Mononuclear cell (primary cell): ENCODE results near the gene RAB40C. TPM values are rescaled to one million over a fixed set of nuclear protein-coding genes. Genes with fewer than 3 reads are reported as not detected.

Experiments used
- H3K27me3 ChIP-seq: 2 replicates; pipeline ENCODE4 v1.6.0; 2011; ENCODE audit warnings: low read length, control low read depth; ENCODE audit not compliant: insufficient read depth
- H3K4me1 ChIP-seq: 2 replicates; pipeline ENCODE4 v1.5.1; 2011; ENCODE audit warnings: mild to moderate bottlenecking, low read length, control low read depth; ENCODE audit not compliant: insufficient read depth
- H3K4me3 ChIP-seq: 2 replicates; pipeline ENCODE4 v1.5.1; 2011; ENCODE audit warnings: mild to moderate bottlenecking, low read length, moderate library complexity
- H3K9me3 ChIP-seq: 2 replicates; pipeline ENCODE4 v1.5.1; 2011; ENCODE audit warnings: low read depth, mild to moderate bottlenecking, control low read depth, low read length
- total RNA-seq: library from RNA; depleted of rRNA; stranded (reverse); fragments of >200 nt; gene quantifications from one replicate; pipeline ENCODE4 v1.2.3, GENCODE V29; 2012

RAB40C gene
- total RNA-seq, 1 donor, result 6.6 TPM

DNA sequence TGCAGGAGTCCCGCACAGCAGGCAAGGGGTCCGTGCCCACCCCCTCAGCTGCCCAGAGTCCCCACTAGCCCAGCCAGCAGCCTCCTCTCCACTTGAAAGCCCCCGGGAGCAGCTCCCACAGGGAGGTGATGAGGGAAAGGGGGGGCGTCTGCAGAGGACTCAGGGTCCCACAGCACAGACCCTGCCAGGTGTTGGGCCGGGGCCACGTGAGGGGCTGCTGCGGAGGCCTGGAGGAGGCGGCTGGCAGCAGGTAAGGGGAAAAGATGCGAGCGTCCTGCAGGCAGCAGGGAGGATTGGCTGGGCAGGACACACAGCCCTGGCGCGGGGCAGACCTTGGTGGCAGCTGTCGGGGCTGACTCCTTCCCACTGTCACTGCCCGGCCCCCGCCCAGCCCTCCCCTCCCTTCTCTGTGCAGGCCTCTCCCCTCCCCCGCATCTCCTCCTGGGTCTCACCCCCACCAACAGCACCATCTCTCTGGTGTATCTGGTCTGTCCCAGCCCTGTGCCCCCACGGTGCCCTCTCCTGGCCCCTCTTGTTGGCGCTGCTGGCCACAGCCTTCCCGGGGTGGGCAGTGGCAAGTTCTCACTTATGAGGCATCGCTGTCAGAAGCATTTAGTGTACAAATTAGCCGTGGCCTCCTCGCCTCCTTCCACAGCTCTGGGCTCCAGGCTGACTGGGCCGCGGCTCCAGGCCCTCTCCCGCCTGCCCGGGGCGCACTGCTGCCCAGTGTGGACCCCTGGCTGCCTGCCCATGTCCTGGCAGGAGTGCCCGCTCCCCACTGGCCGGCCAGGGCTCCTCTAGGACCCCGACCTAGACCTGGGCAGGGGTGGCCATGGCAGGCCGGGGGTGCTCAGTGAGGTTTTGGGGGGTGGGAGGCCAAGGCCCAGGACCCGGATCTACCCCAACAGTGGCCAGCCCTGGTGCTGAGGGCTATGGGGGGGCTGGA, 34.1 kb upstream of the RAB40C start:
- Histone ChIP-seq H3K27me3 (peaks cover 3% of the 10 kb centered on the region), H3K9me3 (no peaks in the 10 kb centered on the region), H3K4me1 (no peaks in the 10 kb centered on the region), H3K4me3 (no peak overlapping the region)

DNA sequence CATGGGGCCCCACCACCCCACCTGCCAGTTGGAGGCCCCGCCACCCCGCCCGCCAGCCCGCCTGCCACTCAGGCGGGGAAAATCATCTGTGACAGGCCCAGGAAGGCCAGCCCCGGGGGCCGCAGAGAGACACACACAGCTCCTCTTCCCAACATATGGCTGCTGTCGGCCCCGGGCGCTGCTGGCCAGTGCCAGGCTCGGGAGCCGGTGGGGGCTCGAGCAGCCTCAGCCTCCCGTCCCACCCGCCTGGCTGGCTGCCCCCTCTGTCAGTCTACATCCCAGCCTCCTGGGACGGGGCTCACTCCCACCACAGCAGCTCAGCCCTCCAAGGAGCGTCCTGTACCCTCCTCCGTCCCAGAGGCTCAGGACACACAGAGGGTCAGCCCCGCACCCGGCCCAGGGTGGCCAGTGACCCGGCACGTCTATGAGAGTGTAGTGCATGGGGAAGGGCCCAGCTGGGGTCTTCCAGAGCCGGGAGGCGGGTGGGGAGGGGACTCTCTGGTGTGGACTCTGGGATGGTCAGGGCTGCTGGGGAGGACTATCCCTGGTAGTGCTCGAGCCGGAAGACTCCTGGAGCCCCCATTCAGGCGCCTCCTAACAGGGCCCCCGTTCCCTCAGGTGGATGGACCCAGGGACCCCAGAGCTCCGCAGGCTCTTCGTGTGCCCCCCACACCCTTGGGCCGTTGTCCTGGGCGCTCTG, 33.2 kb upstream of the RAB40C start:
- H3K9me3 ChIP-seq, result no peaks in the 10 kb centered on the region
- H3K27me3 ChIP-seq, result peaks cover 3% of the 10 kb centered on the region
- no peak overlapping the region for H3K4me3 ChIP-seq
- no peaks in the 10 kb centered on the region for H3K4me1 ChIP-seq

DNA sequence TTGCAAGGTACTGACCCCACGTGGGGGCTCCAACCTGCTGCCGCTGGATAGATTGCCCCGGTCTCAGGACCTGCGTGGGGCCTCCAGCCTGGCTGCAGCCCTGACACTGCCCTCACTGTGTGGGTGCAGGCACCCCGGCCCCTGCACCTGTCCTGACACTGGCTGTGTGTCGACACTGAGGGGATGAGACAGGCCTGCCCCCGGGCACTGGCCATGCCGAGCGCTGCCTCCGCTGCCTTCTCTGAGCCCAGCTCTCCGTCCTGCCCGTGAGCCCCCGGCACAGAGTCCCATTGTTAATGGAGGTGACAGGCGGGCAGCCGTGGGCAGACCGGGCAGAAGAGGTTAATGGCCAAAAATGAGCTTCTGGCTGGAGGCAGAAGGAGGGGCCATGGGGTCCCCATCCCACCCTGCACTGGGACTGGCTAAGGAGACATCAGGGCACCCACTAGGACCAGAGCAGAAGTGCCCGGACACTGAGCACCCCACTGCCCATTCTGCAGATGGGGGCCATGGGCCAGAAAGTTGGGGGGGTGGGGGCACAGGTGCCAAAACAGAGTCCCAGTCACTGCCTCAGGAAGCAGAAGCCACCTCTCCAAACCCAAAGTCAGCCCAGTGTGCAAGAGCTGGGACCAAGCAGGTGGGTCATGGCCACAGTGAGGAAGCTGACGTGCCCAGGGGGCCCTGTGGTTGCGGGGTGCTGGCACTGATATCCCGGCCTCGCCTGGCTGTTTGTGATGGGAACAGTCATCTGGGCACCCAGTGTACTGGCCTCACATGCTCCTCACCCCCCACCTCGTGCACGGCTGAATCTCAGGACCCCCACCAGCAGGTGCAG, 32.2 kb upstream of the RAB40C start:
- no peak overlapping the region for H3K4me3 ChIP-seq
- H3K4me1 ChIP-seq, result no peaks in the 10 kb centered on the region
- H3K27me3 ChIP-seq, result peaks cover 3% of the 10 kb centered on the region
- no peaks in the 10 kb centered on the region for H3K9me3 ChIP-seq

DNA sequence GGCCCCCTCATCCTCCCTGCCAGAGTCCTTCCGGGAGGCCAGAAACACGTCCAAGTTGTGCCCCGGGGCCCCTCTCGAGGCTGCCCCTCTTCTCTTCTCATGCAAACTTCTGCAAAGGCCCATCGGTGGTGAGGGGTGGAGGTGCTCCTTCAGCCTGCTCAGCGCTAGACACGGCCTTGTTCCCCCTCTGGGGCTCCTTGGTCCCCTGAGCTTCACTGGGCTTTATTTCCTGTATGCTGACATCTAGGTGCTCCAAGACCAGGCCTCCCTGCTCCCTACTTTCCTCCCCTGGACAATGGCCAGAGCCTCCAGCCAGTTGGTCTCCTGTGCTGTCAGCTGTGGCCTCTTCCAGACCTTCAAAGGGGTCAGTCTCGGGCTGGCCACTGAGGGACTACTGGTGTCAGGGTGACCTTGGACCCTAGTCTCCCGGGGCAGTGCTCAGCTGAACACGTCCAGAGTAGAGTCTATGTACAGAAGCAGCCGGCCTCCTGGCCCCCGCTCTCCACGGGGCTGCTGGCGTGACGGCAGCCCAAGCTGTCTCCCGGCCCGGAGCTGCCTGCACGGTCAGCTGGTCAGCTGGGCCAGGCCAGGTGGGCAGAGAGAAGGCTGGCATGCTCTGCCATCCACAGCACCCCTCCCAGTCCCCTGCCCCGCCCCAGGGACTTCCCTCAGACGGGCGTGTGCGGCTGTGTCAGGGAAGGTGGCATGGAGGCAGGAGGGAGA, 31.4 kb upstream of the RAB40C start:
- Histone ChIP-seq H3K27me3 (peaks cover 3% of the 10 kb centered on the region), H3K4me1 (no peaks in the 10 kb centered on the region), H3K4me3 (no peak overlapping the region), H3K9me3 (no peaks in the 10 kb centered on the region)

DNA sequence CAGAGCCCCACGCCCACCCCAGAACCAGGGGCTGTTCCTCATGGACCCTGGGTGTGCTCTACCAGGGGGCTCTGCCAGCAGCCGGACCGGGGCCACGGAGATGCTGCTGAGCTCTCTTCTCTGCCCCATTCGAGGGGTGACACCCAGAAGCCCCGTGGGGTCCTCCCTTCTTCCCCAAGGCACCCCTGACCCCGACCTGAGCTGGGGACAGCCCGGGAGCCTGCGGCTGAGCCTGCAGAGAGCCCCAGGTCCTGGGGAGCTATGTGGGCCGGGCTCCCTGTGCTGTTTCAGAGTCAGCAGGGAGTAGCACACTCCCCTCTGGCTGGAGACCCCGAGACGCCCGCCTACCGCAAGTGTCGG, 30.9 kb upstream of the RAB40C start:
- no peaks in the 10 kb centered on the region for H3K9me3 ChIP-seq
- no peak overlapping the region for H3K4me3 ChIP-seq
- no peaks in the 10 kb centered on the region for H3K4me1 ChIP-seq
- H3K27me3 ChIP-seq, result peaks cover 3% of the 10 kb centered on the region

DNA sequence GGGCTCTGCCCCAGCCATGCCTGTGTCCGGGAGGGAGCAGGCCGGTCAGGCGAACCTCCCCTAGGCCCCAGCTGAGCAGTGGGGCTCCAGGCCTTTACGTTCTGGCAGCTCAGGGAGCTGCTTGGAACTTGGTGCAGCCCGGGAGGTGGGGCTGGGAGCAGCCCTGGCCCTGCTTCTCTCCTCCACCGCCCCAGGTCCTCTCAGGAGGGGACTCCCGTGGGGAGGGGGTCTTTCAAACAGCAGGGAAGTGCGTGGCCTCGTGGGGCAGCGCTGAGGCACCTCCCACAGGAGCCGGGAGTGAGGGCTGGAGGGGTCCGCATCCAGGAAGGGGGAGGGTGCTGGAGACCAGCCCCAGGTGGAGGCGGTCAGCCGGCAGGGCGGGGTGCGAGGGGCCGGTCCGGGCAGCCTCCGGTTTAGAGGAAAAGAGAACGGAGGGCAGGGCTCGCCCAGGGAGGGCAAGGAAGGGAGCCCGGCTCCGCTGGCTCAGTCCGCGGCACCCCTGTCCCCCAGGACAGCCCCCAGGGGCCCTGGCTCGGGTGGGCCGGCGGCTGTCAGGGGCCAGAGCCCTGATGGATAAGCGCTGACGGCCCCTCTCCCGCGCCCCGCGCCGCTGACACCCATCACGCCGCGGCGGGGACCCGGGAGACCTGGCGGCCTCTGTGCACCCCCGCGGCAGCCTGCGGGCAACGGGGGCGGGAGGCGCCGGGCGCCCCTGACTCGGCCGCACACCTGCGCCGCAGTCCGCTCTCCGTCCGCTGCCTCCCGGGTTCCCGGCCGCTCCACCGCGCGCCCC, 30.3 kb upstream of the RAB40C start:
- Histone ChIP-seq H3K9me3 (no peaks in the 10 kb centered on the region), H3K4me3 (no peak overlapping the region), H3K4me1 (no peaks in the 10 kb centered on the region), H3K27me3 (peaks cover 3% of the 10 kb centered on the region)

DNA sequence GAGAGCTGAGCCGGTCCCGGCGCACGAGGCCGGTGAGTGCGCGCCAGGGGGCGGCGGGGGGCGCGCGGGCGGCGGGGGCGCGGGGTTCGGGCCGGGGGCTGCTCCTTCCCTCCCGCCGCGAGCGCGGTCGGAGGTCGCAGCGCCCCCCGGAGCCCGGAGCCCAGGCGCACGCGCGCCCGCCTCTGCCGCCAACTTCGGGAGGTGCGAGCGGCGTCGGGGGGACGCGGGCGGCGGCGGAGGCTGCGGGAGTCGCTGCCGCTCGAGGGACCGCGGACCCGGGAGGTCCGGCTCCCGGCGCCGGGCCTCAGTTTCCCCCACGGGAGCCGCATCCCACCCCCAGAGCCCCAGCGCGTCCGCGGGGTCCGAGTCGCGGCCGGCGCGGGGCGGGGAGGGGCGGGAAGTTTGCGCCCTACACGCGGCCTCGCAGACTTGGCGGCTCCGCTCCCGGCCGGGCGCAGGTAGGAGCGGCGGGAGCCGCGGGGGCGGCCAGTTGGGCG, 29.6 kb upstream of the RAB40C start, which contains the start of gene PRR35:
PRR35 (plus strand) TSS at position 191 of the 497 bp plus-strand sequence. CDS start 2,901 bp downstream, outside the sequence.
- H3K4me3 ChIP-seq, result no peak within 1 kb of the TSS
- peaks cover 3% of the 10 kb centered on the region for H3K27me3 ChIP-seq
- H3K9me3 ChIP-seq, result no peaks in the 10 kb centered on the region
- no peaks in the 10 kb centered on the region for H3K4me1 ChIP-seq

DNA sequence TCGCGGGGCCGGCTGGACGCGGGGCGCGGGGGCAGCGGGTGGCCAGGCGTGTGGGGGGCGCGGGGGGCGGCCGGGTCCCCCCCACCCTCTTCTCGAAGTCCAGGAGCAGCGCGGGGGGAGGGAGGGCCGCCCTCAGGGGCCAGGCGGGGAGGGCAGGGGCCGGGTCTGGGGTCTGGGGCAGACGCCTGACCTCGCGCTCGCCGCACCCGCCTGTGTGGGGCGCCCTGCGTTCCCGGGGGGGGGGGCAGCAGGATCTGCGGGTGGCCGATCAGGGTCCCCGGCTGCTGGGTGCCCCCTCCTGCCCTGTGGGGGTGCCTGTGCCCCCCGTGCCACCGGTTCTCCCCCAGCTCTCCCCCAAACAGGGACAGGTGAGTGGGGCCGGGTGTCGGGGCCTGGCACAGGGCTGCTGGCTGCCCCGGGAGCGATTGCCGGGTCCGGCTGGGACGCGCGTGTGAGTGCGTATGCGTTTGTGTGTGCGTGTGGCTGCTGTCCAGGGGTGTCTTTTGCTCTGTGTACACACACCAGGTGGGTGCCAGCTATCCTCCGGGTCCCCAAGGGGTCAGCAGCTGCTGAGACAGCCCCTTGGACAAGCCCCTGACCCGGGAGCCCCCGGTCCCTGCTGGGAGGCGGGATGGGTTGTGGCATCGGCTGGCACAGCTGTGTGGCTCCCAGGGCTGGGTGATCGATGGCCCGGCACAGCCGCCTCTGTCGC, 29.0 kb upstream of the RAB40C start:
- no peaks in the 10 kb centered on the region for H3K4me1 ChIP-seq
- H3K27me3 ChIP-seq, result peaks cover 3% of the 10 kb centered on the region
- H3K9me3 ChIP-seq, result no peaks in the 10 kb centered on the region
- no peak overlapping the region for H3K4me3 ChIP-seq

DNA sequence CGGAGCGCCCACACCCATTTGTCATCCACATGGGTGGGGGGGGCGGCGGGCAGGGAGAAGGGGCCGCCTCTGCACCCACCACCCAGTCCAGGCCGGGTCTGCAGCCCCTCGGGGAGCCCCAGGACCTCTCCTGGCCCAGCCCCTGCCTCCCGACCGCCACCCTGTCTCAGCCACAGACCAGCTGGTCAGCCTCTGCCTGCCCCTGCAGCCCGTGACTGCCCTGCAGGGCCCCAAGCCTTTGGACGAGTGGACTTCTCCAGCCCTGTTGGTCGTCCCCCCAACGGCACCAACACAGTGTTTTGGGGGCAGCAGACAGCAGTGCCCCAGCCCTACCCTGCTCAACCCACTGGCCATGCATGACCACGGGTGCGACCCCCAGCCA, 28.5 kb upstream of the RAB40C start:
- Histone ChIP-seq H3K4me1 (peaks cover 4% of the 10 kb centered on the region), H3K4me3 (no peak overlapping the region), H3K9me3 (no peaks in the 10 kb centered on the region), H3K27me3 (peaks cover 3% of the 10 kb centered on the region)

DNA sequence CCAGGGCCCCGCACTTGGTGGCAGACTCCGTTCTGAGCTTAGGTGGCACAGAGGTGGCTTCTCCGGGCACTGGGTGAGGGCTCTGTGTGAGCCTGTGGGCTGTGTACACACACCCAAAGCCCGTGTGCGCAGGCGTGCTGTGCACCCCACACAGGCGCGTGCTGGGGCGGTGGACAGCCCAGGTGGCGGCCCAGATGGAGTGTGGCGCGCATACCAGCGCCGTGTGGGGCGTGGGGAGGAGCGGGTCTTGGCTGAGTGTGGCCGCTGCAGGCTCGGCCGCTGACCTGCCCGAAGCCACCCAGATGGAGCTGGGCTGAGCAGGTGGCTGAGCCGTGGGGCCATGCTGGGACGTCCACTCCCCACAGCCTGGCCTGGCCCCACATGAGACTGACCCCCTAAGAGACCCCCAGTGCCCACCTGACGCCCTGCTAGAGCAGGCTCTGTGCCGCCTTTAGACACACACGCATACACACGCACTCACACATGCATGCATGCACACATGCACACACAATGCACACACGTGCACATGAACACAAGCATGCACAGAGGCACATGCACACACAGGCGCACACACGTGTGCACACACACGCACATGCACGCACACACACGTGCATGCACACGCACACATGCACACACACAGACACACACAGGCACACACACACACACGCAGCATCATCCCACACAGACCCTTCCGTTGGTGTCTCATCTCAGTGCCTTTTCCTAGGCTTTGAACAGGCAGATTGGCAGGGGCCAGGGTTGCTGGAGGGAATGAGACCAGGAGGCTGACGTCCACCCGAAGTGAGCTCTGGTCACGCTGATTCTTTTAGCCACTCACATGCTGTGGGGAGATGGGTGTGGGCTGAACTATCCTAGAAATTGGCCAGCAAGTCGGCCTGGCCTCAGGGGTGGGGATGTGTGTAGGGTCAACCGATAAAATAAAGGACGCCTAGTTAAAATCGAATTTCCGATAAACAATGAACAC, 27.6 kb upstream of the RAB40C start:
- H3K9me3 ChIP-seq, result no peaks in the 10 kb centered on the region
- H3K27me3 ChIP-seq, result peaks cover 3% of the 10 kb centered on the region
- H3K4me3 ChIP-seq, result no peak overlapping the region
- H3K4me1 ChIP-seq, result peaks cover 12% of the 10 kb centered on the region

DNA sequence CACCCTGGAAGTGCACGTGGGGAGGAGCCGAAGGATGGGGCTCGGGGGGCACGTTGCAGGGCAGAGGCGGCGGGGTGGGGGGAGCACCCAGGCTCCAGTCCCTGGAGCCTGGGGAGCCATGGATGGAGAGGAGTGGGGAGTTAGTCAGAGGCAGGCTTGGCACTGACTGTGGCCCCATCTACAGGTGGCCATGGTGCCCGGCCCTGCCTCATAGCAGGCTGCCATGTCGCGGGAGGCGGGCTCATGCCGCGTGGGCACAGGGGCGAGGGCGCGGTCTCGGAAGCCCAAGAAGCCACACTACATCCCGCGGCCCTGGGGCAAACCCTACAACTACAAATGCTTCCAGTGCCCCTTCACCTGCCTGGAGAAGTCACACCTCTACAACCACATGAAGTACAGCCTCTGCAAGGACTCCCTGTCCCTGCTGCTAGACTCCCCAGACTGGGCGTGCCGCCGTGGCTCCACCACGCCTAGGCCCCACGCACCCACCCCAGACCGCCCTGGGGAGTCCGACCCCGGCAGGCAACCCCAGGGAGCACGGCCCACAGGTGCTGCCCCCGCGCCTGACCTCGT, 26.7 kb upstream of the RAB40C start:
- Histone ChIP-seq H3K27me3 (peaks cover 3% of the 10 kb centered on the region), H3K4me1 (peaks cover 21% of the 10 kb centered on the region), H3K4me3 (no peak overlapping the region), H3K9me3 (no peaks in the 10 kb centered on the region)
